A204.1 (cell line): Measurements from ENCODE around the gene CD81.

Experiments used
- FAIRE-seq: peaks from 2 replicates; lab custom pipeline; 2012; peaks lifted over from hg19 to GRCh38; lab: Jason Lieb, UNC

Gene CD81

DNA sequence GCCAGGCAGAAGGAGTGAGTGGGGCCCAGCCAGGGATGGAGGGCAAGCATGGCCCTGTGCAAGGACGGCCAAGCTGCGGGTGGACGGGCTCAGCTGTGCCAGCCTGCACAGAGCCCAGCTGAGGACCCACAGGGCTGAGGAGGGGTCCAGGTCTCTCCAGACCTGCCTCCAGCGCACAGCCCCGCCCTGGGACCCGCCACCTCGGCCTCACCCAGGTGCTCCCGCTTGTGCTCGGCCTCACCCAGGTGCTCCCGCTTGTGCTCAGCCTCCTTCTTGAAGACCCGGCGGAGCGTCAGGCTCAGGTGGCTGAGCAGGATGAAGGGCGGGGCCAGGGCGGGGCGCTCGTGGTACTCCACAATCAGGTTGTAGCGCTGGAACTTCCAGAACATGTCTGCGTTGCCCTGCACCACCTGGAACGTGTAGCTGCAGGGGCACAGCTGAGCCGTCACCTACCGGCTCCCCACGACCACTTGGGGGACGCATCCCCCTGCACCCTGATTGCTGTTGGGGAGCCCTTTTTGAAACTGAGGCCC lies 29.8 kb downstream of the CD81 start:
- FAIRE-seq, result no peak

DNA sequence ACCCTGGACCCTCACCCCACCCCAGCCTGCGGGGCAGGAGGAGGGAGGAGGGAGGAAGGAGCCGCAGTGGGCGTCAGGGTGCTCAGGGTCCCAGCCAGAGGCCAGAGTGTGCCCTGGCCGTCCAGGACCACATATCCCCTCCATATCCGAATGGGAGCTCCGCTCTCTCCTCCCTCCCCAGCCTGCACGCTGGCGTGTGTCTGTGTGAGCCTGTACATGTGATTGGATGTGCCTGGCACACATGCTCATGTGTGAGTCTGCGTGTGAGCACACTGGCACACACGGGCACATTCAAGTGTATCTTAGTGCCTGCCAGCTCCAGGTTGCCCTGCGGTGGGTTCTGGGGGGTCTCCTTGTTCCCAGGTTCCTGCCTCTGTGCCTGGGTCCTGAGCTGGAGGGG lies 31.6 kb downstream of the CD81 start:
- no peak for FAIRE-seq

DNA sequence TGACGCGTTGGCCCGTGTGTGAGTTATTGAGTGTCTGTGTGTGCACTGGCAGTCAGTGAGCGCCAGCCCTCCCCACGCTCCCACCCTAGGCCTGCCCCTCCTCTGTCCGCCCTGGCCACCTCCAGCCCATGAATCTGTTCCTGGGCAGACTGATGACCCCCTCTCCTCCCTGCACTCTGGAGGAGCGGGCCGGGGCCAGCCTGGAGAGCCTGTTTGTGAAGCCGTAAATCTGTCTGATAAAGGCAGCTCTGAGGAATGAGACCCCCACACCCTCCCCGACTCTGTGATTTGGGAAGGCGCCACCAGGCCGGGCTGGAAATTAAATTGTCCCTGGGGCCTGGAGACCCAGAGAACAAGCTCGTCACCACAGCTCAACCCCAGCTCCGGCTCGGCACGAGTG lies 32.0 kb downstream of the CD81 start:
- no peak for FAIRE-seq

DNA sequence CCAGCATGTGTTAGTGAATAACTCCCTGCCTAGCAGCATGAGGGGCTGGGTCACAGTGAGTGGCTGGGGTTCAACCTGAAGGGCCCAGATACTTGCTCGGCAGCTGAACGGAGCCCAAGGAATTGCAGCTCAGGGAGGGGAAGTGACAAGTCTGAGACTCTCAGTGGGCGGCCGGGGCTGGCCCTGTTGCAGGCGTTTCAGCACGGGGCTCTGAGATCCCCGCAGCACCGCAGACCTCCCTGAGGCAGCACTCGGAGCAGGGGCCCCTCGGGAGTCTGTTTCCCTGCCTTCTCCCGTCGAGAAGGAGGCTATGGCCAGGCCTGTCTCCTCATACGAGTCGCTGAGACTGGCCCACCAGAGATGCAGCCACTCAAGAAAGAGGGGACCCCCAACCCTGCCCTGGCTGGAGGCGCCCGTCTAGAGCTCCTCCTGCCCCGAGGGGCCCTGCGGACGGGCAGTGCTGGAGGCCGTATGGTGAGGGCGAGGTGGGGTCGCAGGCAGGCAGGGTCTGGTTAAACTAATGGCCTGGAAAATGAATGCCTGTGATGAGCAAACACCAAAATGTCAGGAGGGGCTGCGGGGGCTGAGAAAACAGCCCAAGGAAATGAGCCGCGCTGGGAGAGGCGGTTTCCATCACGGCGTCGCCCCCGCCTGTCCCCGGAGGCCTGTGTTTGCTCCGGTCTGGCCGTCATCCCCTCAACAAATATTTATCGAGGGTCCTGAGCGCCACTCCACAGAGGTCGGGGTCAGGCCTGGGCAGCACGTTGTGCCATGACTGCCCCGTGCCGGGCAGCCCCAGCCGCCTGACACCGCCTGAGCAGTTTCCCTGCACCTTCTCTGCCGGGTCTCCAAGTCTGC lies 32.7 kb downstream of the CD81 start:
- no peak for FAIRE-seq

DNA sequence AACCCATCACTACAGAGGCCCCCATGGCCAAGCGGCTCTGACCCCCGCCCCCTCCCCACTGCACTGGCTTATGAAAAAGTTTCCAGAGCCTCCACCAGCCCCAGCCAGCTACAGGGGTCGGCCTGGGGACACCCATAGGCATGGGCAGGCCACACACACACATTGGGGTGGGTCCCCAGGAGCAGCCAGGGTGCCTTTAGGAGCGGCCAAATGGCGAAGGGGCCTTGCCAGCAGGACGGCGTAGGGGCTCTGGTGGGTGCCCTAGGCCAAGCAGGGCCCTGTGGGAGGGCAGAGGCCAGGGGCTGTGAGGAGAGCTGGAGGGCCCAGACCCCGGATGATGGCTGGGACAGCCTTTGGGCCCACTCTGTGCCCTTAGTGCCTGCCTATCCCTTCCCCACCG lies 33.5 kb downstream of the CD81 start:
- FAIRE-seq, result no peak

DNA sequence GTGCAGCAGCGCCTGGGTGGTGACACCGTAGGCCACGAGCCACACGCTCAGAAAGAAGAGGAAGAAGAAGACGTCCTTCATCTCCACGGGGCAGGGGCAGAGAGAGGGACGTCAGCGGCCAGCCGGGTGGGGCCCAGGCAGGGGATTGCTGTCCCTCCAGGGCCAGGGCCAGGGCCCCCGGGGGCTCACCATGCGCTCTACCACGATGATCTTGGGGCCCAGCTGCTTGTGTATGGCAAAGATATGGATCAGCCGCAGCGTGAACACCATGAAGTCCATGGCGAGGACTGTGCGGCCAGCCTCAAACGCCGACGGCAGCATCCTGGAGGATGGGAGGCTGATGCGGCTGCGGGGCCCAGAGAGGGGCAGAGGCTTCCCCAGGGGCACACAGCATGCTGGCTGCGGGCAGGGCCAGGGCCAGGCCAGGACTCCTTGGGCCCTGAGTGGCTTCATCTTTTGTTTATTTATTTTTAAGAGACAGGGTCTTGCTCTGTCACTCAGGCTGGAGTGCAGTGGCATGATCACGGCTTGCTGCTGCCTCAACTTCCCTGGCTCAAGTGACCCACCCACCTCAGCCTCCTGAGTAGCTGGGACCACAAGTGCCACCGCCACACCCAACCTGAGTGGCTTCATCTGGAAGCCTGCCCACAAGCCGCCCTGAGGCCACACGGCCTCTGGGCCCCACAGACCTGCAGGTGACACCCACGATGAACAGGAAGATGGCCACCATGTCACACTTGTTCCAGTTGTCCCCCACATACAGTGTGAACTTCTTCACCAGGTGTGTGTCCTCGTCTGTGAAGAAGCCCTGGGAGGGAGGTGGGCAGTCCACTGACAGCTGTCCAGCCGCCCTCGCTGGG lies 34.6 kb downstream of the CD81 start:
- no peak for FAIRE-seq

DNA sequence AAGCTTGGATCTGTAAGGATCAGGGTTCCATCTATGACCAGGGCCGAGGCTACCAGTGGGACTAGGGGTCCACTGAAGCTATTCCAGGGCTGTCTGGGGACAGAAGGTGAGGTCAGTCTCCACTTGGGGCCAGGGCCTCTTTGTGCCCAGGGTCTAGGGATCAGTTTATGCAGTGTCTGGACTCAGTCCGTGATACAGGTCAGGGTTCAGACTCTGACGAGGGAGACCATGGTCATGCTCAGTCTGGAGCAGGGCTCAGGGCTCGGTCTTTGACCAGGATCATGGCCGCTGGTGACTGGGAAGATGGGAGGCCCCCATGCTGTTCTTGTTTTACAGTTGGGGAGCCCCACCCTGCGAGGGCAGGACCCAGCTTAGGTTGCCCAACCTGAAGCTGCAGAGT lies 35.2 kb downstream of the CD81 start:
- no peak for FAIRE-seq

DNA sequence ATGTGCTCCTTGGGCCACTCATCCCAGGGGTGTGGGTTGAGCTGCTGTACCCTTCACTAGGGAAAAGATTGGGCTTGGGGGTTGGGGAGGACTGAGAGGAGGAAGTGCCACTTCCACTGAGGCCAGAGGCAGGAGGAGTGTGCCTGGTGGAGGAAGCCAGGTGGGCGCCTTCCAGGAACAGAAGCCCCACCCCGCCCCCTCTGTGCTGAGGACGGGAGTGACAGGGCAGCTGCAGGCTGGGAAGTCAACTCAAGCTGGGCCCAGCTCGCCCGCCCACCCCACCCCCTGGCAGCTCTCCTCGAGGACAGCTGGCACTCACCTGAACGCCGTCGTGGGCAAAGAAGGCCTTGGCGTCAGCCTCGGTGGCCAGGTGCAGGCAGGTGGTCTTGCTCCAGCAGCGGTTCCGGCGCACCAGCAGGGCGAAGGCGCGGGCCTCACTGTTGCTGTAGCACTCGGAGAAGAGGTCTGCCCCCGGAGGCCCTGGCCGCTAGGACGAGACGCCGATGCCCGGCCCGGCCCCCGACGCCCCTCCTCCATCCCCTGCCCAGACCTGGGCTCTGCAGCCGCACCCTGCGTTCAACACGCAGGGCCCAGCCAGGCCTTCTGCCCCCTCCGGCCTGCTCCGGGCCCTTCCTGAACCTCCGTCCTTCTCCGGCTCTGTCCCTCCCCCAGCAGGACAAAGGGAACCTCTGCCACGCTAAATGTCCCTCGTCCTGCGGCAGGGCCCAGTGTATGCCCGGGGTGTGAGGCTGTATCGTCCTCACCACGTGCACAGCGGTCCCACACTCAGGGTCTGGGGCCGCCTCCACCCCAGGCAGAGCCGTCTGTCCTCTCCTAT lies 36.9 kb downstream of the CD81 start:
- no peak for FAIRE-seq

DNA sequence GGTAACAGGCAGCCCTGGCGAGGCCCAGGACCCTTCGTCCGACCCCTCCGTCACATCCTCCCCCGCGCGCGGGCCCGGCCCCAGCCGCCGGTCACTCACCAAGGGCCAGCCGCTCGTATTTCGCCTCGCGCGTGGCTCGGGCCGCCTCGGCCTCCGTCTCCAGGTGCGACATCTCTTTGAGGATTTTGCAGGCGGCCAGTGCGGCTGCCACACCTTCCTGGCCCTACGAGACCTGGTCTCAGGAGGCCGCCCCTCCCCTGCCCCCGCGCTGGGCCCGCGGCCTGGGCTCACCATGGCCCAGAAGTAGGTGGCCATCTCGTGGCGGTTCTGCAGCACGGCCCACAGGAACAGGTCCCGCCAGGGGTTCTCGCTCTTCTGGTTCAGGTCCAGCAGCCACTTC lies 37.5 kb downstream of the CD81 start:
- no peak for FAIRE-seq

DNA sequence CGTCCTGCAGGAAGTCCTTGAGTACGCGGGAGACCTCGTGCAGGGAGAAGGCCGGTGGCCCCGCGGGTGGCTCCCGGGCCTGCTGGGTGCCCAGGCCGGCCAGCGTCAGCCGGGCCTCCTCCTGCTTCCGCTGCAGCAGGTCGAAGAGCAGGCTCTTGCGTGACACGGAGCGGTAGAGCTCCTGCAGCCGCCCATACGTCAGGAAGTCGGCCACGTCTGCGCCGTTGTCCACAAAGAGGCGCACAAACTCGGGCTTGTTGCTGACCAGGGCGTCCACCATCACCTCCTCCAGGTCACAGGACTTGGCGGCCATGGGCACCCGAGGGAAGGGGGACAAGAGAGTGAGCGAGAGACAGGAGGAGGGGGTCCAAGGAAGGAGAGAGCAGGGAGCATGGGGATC lies 38.1 kb downstream of the CD81 start:
- FAIRE-seq, result no peak

DNA sequence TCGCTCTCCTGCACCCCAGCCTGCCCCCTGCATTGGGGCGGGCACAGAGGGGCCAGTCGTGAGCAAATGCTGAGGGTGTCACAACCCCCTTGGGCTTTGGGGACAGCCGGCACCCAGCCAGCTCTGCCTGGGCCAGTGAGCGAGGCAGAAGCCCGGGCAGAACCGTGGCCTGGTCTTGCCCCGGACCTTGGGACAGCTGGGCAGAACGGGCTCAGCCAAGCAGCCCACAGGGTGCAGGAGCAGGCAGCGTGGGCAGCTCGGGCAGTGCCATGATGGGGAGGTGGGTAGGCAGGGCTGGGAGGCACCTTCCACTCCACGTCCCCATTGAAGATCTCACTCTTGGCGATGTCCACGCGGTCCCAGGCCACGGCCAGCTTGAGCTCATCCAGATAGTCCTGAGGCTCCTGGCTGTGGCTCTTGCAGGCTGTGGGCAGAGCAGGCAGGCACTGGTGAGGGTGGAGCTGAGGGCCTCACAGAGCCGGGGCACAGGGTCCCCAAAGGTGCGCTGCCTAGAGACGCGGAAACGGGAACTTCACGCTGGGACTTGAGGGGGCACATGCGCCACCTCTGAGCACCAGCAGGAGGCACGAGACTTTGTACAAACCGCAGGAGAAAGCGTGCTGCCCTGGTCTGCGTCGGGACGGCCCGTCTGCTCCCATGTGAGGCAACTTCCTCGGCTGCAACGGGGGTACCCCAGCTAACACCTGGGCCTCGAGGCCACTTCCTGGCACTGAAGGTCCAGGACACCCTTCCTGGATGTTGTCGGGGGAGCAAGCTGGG lies 38.7 kb downstream of the CD81 start:
- FAIRE-seq, result no peak

DNA sequence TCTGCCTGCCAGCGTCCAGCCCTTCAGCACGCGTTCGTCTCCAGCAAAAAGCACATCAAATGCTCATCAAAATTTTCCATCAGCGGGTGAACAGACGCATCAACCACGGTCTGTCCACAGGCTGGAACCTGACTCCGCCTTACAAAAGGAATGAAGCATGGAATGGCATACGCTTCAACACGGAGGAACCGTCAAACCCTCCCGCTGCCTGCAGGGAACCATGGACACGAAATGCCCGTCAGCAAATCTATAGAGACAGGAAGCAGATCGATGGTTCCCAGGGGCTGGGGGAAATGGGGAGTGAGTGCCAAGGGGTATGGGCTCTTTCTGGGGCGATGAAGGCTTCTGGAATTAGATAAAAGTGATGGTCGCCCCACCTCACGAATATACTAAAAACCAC lies 39.7 kb downstream of the CD81 start:
- no peak for FAIRE-seq

DNA sequence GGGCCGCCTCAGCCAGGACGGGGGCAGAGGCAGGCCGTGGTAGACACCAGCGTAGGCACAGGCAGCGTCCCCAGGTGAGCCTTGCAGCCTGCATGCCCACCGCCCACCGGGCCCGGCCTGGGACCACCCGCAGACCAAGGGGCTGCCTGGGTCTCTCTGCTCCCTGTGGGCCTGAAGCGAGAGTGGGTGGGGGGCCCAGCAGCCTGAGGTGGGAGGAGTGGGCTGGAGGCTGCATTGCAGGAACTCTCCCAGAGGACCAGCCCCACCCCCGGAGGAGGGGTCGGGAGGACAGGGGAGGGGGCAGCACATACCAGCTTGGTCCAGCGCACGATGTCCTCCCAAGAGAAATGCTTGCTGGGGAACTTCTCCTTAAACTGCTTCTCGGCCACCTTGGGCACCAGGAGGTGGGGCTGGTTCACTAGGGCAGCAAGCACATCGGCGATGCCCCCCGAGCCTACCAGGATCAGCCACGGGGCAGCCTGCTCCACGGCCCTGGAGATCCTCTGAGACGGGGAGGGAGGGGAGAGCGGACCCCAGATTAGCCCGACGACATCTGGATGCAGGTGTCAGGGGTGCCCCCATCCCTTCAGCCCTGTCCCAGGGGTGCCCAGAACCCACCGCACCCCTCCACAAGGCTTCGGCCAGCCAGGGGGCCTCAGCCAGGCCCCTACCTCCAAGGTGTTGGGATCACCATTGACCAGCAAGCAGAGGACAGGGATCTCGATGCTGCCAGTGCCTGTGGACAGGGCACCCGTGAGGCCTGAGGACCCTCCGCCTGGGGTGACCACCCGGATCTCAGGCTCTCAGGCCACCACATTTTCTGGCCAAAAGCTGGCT lies 41.0 kb downstream of the CD81 start:
- FAIRE-seq, result no peak

DNA sequence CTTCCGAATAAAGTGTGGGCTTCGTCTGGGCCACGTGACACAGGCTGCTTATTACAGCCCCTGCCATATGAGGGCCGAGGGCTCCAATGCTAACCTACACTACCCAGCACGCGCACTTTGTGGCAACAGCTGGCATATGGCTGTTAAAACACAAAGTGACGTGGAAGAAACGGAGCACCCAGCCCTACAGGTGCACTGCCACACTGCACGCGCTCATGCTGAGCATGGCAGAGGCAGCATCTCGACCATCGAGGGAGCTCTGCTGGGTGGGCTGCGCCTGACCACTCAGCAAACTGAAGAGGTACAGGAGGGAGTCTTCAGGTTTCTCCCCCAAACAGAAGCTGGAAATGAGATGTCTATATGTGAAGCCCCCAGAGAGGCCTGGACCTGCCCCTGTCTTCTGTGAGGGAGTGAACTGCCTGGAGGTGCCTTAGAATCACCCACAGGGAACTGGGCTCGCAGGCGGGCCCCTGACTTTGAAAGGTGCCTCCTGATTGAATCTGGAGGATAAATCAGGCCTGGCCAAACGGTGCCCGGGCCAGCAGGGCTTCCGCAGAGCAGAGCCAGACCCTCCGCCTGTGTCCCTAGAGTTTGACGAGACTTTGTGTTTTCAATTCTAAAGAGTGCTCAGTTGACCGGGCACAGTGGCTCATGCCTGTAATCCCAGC lies 41.7 kb downstream of the CD81 start:
- FAIRE-seq, result no peak

DNA sequence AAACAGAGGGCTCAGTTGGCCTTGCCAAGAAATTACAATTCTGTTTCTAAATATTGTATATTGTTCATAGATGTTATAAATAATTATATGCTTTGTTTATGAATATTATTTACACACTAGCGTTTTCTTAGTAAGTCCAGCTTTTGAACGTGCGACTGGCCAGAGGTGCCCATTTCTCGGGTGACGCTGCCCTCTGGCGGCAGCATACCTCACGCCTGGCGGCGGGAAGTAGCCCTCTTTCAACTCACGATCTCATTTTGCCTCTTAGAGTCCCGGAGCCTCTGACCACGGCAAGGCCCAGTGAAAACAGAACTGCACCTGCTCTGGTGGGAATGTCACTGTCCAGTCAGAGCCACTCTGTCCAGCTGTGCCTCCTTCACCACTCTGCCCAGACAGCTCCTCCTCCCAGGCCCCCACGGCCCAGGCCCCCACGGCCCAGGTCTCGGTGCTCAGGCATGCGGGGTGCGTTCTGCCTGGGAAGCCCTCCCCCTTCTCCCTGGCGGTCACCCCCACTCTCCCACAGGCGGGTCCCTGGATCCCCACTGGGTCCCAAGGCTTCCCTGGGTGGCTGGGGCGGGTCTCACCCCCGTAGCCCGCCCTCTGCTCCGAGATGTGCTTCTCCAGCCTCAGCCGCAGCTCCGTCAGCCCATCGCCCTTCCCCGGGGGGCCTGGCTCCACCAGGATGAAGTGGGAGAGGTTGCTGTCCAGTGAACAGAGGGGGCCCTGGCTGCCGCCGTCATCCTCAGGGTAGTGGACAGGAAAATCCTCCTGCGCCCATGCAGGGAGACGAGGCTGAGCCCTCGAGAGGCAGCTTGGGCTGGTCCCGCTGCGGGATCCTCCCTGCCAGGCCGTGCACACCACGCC lies 42.8 kb downstream of the CD81 start:
- FAIRE-seq, result peak; percentile 92

DNA sequence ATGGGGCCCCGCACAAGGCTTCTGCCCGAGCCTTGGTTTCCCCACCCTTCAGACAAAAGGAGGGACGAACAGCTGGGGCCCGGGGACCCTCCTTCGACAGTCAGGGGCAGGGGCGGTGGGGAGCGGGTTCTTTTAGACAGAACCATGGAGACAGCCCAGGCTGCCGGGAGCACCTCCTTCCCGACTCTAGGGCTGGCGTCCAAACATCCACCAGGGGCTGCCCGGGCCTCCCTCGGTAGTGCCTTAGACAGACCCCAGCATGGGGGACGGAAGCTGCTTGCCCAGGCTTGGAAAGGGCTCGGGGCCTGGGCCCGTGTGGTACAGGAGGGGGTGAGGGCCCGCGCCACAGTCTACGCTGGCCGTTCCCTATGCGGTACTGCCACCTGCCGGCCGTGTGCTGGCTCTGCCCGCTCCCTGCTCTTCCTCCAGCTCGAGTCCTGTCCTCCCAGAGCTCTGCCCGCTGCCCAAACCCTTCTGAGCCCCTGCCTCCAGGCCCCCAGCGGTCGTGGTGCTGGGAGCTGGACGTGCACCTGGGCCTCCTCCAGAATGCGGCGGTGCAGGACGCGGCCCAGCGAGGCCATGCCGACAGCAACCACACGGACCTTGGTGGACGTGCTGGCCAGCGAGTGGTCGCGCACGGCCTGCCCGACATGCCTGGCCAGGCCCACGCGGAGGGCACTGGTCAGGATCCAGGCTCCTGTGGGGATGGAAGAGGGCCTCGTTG lies 43.6 kb downstream of the CD81 start:
- FAIRE-seq, result no peak

DNA sequence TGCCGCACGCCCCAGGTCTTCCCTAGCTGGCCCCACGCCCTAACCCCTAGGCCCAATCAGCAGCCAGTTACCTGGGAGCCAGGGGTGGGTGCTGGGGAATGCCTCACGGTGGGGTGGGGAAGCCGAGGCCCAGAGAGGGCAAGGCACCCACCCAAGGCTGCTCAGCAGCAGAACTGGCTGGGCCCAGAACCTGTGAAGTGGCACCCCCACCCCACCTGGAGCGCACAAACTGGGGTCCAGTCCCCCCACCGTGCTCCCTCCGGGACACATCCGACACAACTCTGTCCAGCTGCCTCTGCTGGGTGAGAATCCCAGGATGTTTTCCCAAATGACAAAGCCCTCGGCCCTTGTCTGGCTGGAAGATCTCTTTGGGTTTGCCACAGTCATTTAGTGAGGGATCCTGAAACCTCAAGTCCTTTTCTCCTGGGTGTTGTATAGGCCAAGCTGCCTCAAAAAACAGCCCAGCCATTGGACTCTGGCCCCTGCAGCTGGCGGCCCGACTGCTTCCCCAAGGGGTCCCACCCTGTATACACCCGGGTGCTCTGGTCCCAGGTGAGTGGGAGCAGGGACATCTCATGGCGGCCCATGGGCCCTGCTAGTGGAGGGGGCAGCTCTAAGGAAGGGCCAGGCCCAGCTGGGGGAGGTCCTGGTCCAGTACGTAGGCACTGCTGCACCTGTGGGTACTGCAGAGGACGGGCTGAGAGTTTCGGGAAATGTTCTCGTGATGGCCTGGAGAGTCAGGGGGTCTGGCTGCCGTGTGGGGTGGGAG lies 44.3 kb downstream of the CD81 start:
- FAIRE-seq, result no peak

DNA sequence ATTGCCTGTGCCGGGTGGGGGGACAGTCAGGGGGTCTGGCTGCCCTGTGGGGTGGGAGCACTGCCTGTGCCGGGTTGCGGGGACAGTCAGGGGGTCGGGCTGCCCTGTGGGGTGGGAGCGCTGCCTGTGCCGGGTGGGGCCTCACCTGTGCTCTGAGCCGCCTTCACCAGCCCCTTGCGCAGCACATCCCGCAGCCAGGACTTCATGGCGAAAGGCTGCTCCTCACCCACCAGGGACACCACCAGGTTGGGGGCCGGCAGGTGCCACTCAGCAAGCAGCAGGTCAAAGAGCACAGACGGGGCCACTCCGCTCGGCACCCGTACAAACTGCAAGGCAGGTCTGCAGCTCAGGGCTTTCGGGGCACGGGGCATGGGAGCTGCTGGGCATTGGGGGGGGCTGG lies 44.9 kb downstream of the CD81 start:
- no peak for FAIRE-seq
